ENCODE measurements around the gene SKP1. TPM values are rescaled to one million over a fixed set of nuclear protein-coding genes. Genes with fewer than 3 reads are reported as not detected.
"Not testable (repeated sequence)": the region's sequence is repeated elsewhere in the genome, so short reads cannot be mapped to it uniquely, and the experiment has no call there.

SKP1 gene
- polyA plus RNA-seq, 4 donors = 759 to 899 (median 871) TPM

DNA sequence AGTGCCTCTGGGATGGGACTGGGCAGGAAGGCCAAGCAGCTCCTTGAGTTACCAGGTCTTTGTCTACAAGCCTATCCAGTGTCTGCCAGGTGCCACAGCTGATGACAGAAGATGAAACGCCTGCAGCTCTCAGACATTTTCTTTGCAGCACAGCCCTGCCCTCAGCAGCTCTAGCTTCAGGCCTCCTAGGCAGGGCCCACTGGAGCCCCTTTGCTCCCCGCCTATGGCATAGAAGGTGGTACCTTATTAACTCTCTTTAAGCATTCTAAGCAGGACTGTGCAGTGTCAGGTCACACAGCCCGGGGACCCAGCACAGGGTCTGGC lies 1.3 kb upstream of the SKP1 start:
- DNase-seq (ENCODE audit: low read depth in 4 of 4, low spot score in 3 of 4) = no peak

DNA sequence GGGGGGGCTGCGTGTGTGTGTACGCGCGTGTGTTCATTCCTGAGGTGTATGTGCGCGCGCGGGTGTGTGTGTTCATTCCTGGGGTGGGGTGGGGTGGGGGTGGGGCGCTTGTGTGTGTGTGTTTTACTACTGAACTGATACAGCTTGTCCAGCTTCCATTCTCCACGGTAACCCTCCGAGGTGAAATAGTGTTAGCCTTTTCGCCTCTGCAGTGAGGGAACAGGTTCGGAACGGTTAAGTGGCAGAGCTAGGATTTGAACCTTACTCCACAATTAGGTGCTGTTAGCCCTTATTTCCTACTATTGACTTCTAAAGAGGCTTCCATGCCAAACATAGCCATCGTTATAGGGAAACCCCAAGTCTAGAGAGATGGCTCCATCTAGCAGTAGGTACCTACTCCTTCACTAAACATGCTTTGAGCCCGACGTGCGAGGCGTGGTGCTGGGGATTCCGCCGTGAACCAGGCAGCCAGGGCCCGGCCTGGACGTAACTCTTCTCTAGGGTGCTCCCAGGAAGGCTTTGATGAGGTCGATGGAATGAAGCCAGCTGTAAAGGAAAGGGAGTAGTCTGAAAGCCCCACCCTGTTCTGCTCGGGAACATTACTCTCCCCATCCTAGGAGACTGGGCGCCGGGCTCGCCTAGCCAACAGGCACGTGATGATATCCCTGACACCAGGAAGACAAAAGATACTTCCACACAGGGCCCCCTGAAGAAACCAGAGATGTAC lies 782 bp upstream of the SKP1 start:
- DNase-seq (ENCODE audit: low read depth in 4 of 4, low spot score in 3 of 4) = peak in 1 of 4 donors; percentile 34

DNA sequence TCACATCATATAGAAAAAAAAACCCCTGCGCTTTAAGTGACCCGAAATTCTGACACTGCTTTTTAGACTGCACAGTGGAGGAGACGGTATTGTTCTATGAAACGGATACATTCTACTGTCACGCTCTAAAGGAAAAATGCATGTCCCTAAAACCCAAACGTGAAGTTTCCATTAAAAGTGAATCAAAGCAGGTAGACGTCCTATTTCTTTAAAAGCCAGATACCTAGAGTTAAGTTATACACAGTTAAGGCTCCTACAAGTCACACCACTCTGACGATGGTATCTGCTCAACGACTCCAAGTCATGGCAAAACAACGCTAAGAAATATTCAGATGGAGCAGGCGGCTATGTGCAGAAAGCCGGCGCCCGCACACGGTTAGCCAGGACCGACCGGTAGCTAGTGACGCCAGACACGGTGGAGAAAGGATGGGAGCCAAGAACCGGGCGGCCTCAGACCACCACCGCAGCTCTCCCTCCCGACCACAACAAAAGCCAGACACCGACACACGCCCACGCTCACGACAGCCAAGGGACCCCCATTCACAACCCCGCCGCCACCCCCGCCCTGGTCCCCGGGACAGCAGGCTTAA lies 734 bp downstream of the SKP1 start:
- peak in 2 of 4 donors; percentile 20 to 23 for DNase-seq (ENCODE audit: low read depth in 4 of 4, low spot score in 3 of 4)

DNA sequence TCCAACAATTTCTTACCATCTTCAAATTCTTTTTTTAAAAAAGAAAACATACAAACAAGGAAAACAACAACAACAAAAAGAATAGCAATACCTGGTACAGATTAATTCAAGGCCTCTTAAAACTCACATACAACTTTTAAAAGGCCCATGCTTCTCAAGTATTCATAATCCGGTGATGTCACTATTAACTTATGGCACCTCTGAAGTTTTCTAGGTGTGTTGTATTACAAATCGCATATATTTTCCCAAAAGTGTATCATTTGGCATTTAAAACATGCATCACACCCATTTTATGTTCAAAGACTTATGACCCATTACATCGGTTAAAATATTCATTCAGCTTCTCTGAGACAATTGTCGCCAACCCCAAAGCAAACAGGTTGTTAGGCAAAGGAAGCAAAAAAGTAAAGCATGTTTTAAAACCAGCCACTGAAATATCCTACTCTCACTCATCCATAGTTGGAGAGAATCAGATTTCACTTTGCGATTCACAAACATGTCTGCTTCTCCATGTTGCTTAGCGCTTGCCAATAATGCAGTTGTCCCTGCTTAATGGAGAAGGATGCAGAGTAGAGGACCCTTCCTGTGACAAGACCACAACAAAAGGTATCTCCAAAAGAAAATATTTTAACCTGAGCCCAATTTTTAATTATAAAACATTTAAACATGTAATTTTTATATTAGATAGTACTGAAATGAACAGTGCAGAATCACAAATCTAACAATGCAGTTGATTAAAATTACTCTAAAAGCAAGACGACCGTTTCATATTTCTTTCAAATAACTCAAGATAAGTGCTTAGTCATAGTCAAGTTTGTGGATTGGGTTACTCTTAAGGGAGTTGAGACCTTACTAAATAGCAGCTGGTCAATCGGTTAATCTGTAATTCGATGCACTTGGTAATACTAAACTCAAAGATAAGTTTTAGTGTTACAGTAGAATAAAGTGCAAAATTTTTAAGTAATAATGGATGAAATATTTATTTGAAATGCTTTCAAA lies 1.6 kb downstream of the SKP1 start:
- DNase-seq (ENCODE audit: low read depth in 4 of 4, low spot score in 3 of 4) = peak in 1 of 4 donors; percentile 28

DNA sequence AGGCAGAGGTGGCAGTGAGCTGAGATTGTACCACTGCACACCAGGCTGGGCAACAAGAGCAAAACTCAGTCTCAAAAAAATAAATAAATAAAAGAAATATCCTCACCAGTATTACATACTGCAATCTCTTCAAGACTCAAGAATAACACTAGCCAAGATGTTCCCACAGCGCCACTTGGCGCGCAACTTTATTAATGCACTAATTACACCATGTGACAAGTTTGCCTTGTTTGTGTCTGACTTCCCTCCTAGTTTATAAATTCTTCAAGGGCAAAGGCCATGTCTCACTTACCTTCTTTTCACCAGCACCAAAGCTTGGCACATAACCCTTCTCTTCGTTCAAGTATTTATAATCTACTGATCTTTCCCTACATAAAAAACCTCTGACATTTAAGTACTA lies 4.8 kb downstream of the SKP1 start:
- DNase-seq (ENCODE audit: low read depth in 4 of 4, low spot score in 3 of 4) = no peak

DNA sequence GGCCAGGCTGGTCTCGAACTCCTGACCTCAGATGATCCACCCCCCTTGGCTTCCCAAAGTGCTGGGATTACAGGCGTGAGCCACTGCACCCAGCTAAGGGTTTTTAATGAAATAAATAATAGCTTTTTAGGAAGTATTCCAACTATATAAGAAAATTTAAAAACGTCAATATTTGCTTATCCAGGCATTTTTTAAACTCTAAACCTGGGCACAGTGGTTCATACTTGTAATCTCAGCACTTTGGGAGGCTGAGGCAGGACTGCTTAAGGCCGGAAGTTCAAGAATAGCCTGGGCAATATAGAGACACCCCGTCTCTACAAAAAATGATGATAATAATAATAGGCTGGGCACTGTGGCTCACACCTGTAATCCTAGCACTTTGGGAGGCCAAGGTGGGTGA lies 14.2 kb downstream of the SKP1 start:
- DNase-seq (ENCODE audit: low read depth in 4 of 4, low spot score in 3 of 4) = no peak

DNA sequence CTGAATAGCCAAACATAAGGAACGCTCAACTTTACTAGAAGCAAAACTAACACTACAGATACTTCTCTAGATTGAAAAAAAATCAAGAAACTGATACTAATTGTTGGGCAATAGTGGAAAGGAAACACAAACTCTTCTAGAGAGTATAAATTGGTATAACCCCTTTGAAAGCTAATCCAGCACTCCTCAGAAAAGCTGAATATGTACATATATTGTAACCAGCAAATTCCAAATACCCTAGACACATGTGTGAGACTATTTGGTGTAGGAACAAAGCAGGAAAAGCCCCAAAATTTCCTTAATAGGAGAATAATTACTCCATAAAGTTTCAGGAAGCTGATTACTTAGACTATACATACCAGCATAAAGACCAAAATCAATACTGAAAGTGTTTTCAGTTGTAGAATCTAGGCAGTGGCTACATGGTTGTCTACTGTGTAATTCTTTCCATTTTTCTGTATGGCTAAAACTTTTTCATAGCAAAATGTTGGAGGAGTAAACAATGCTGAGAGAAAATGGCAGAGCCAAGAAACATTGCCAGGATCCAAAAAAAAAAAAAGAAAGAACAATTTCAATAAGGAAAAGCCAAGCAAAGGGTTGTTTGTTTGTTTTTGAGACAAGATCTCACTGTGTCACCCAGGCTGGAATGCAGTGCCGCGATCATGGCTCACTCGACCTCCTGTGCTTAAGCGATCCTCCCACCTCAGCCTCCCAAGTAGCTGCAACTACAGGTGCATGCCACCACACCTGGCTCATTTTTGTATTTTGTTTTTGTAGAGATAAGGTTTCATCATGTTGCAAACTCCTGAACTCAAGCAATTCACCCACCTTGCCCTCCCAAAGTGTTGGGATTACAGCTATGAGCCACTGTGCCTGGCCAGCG lies 15.0 kb downstream of the SKP1 start:
- DNase-seq (ENCODE audit: low read depth in 4 of 4, low spot score in 3 of 4) = no peak

DNA sequence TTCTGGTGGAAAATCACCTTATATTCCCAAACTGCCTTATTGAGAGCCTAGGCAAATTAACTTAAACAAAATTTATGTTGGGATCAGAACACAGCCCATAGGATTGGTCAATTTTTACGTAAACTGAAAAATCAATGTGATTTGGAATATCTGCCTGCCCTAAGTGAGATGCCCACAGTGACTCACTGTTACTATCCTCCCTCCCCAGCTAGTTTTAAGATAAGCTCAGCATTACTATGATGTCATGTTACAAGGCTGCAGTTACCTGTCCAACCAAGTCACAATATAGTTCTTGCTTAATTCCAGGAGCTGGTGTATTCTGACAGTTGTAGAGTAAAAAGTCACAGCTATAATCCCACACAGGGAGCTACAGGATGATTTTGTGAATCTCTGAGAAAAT lies 23.1 kb downstream of the SKP1 start:
- DNase-seq (ENCODE audit: low read depth in 4 of 4, low spot score in 3 of 4) = no peak

DNA sequence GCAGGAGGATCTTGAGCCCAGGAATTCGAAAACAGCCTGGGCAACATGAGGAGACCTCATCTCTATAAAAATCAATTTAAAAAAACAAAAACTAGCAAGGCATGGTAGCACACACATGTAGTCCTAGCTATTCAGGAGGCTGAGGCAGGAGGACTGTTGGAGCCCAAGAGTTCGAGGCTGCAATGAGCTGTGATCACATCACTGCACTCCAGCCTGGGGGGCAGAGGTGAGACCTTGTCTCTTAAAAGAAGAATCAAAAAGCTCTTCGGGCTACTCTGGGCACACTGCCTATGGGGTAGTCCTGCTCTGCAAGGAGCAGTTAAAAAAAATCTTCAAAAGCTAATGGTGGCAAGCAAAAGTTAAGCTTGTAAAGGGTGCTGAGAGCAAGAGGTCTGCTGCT lies 23.5 kb downstream of the SKP1 start:
- no peak for DNase-seq (ENCODE audit: low read depth in 4 of 4, low spot score in 3 of 4)

DNA sequence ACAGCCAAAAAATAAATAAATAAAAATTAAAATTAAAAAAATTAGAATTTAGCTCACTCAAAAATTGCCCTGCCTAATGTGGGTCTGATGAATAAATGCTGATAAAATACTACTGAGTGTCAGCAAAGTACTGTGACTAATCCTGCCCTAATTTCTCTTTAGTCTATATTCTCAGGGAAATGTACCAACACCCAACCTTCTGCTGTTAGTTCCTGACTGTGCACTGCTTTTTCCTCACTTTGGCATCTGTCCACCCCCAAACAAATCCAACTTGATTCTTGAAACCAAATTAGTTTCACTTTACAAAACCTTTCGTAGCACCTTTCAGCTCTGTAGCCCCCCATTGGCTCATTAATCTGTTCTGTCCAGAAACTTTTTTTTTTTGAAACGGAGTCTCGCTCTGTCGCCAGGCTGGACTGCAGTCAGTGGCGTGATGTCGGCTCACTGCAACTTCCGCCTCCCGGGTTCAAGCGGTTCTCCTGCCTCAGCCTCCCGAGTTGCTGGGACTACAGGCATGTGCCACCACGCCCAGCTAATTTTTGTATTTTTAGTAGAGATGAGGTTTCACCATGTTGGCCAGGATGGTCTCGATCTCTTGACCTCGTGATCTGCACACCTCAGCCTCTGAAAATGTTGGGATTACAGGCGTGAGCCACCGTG lies 24.4 kb downstream of the SKP1 start:
- DNase-seq (ENCODE audit: low read depth in 4 of 4, low spot score in 3 of 4) = not testable (repeated sequence)

DNA sequence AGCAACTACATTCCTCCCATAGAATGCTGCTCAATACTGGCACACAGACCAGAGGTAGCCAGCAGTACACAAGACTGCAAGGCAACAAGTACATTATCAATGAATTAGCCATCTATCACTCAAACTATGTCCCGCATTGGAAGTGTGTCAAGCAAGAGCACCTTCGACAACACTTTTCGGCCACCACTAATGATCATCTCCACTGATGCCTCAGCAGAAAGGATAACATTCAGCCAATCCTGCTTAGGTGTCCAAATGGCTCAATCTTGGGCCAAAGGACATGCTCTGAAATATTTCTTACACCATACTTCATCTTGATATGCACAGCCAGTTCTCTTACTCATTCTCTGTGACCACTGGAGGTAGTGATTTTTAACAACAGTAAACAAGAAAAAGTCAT lies 25.0 kb downstream of the SKP1 start:
- DNase-seq (ENCODE audit: low read depth in 4 of 4, low spot score in 3 of 4) = no peak

DNA sequence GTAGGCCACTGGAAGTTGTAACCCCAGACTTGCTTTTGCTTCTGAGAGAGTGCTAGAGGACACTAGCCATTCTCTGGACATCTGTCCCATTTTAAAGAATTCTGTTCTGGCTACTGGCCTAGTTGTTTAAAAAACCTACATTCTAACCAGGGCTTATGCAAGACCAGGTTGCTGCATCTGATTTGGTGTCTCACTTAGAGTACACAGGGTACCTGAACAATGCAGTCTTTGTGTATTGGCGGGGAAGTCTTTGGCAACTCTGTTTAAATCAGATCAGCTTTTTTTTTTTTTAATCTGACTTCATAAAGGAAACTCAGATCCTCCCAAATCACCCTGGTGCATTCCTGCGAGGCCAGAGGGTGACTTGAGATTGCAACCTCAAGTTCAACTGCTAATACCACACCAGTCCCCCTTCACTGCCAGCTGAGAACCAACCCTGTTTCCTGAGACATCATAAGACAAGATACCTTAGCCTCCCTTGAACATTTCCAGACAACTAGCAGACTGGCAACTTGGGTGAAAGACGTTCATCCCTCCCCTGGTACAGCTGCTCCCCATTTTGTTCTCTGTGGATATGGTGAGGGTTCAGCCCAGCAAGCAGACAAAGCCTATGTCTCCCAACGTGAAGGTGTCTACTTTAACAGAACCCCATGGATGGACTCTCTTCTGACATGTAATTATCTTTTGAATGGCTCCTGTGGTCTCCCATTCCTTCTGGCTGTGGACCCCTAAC lies 27.0 kb downstream of the SKP1 start:
- no peak for DNase-seq (ENCODE audit: low read depth in 4 of 4, low spot score in 3 of 4)

DNA sequence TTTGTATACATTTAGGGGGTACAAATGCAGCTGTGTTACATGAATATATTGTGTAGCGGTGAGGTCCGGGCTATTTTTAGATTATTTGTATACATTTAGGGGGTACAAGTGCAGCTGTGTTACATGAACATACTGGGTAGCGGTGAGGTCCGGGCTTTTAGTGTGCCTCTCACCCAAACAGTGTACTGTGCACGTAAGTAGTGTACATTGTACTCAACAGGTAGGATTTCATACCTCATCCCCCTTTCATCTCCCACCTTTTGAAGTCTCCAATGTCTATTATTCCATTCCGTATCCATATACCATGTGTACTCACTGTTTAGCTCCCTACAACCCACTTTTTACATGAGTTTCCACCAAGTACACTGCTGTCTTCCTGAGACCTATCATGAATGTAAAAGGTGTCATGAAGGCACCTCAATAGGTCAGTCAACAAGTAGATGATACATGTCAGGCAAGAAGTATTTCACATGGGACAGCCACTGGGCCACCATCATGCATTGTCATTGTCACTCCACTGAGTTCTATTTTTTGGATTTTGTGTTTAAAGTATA lies 27.7 kb downstream of the SKP1 start:
- DNase-seq (ENCODE audit: low read depth in 4 of 4, low spot score in 3 of 4) = no peak

DNA sequence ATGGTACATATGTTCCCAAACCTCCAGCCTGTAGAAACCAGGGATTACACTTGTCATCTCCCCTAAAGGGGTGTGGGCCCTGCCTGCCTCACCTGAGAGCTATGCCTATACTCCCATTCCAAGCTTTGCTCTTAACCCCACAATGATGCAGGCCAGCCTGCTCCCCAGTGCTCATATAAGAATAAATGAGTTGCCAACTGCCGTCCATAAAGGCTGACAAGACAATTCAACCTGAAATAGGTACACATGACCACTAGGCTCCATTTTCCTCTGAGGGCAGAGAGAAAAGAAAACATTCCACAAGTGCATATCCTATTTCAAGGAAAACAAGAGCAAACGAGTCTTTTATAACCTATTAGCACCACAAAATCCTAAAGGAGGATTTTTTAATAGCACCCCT lies 28.4 kb downstream of the SKP1 start:
- DNase-seq (ENCODE audit: low read depth in 4 of 4, low spot score in 3 of 4) = peak in 1 of 4 donors; percentile 24

DNA sequence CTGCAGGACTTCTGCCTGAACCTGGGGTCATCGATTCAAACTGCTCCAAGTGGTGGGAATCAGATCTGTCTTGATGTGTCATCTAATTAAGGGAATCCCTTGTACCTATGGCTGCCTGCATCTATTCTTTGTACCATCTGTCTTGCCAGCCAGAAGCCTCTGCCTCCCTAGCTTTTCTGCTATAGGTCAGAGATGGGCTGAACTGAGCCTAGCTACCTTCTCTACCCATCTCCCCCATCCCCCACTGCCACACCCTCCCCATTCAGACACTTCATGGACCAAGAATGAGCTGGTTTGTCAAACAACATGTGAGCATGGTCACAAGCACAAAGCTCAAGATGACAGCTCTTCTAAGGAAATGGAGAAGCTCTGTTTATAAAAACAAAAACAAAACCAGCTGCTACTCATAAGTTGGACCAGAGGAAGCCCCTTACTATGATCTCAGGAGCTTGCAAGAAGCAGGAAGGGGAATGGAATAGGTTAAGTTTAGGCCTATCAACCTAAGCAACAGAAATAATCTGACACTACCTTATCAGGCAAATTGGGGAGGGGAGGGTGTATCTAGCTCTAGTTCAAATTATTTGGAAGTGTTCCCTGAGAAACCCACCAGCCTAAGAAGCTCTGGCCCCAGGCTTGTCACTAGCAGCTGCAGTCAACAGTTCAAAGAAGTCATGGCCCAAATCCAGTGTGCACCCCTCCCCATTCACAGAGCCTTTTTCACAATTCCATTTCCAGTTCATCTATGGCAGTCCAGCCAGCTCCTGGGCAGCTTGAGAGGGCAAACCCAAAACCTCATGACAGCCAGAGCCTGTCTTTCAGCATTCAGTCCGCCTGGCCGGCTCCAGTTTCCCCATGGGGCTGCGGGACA lies 29.9 kb downstream of the SKP1 start:
- no peak for DNase-seq (ENCODE audit: low read depth in 4 of 4, low spot score in 3 of 4)

DNA sequence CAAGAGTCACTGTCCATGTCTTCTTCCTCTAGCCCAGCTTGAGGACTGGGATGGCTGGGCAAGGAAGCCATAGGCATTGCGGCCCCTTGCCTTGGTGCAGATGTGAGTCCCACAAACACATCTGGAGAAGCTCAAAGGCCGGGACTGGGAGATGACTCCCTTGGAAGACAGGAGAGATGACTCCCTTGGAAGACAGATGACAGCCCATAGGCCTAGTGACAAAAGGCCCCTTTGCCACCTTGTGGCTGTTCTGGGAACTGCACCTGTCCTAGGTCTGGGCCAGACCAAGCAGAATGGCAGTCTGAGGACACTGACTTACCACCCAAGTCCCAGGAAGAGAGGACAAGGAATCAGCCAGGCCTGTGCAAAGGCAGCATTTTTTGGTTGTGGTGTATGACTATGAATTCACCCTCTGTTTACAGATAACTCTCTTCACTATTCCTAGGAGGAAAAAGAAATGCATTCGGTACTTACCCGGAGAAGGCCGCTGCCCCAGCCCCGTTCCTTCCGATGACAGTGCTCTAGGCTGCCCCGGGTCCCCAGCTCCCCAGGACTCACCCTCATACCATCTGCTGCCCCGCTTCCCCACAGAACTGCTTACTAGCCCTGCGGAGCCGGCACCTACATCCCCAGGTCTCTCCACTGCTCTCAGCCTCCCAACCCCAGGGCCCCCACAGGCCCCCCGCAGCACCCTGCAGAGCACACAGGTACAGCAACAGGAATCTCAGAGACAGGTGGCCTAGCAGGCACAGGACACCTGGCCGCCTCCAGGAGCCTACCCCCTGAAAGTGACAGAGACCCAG lies 30.8 kb downstream of the SKP1 start:
- DNase-seq (ENCODE audit: low read depth in 4 of 4, low spot score in 3 of 4) = peak in 3 of 4 donors; percentile 46 to 70 (median 58)
